Measurements from ENCODE around the gene MCUR1.

DNA sequence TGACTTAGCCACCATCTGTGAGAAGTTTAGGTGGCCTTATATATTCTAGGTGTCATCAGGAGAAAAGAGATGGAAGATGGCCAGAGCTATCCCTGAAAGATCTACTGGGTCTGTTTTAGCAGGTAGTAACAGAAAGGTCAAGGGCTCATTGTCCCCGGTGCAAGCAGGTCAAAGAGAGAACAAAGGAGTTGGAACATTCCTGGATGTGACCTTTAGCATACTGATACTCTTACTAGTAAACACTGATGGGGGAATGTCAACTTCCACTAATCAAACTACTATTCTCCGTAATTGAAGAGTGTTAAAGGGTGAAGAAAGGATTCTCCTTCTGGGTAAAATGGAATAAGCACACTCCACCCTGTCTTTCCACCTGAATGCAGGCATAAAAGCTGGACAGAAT, 4.0 kb upstream of the MCUR1 start:
- TF ChIP-seq, protein P1, sequence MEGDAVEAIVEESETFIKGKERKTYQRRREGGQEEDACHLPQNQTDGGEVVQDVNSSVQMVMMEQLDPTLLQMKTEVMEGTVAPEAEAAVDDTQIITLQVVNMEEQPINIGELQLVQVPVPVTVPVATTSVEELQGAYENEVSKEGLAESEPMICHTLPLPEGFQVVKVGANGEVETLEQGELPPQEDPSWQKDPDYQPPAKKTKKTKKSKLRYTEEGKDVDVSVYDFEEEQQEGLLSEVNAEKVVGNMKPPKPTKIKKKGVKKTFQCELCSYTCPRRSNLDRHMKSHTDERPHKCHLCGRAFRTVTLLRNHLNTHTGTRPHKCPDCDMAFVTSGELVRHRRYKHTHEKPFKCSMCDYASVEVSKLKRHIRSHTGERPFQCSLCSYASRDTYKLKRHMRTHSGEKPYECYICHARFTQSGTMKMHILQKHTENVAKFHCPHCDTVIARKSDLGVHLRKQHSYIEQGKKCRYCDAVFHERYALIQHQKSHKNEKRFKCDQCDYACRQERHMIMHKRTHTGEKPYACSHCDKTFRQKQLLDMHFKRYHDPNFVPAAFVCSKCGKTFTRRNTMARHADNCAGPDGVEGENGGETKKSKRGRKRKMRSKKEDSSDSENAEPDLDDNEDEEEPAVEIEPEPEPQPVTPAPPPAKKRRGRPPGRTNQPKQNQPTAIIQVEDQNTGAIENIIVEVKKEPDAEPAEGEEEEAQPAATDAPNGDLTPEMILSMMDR (conservative IDR thresholded peaks at IDR 0.05; ENCODE audit: low read depth, low read length) = no peak
- TF ChIP-seq EZH2 (IDR thresholded peaks at IDR 0.05; ENCODE audit: low read length, unreplicated experiment) (no peak), EZH2phosphoT487 (IDR thresholded peaks at IDR 0.05; ENCODE audit: borderline replicate concordance, low read length) (no peak)

All from PC-3 (cell line).